Trophoblast cell (in vitro differentiated cells and primary cell): Measurements from ENCODE around the gene EDAR.

Source experiments
- DNase-seq, 2 donors: peaks; one replicate each; pipeline ENCODE4 v3.0.0-alpha.2; 2016
- H2AFZ ChIP-seq: 2 replicates; pipeline ENCODE4 v1.6.1; 2013; ENCODE audit warnings: low read length, moderate library complexity, mild to moderate bottlenecking; ENCODE audit not compliant: insufficient read depth, poor library complexity
- H2AK5ac ChIP-seq: 2 replicates; pipeline ENCODE4 v1.6.1; 2013; ENCODE audit warnings: mild to moderate bottlenecking, low read length
- H2BK120ac ChIP-seq: 2 replicates; pipeline ENCODE4 v1.6.1; 2013; ENCODE audit warnings: low read length, mild to moderate bottlenecking, moderate library complexity; ENCODE audit not compliant: insufficient read depth, poor library complexity
- H2BK12ac ChIP-seq: 2 replicates; pipeline ENCODE4 v1.6.1; 2013; ENCODE audit warnings: mild to moderate bottlenecking, low read length, moderate library complexity
- H2BK5ac ChIP-seq: 2 replicates; pipeline ENCODE4 v1.6.1; 2013; ENCODE audit warnings: low read length, low read depth, moderate library complexity, mild to moderate bottlenecking; ENCODE audit not compliant: poor library complexity
- H3K14ac ChIP-seq: 2 replicates; pipeline ENCODE4 v1.6.1; 2013; ENCODE audit warnings: mild to moderate bottlenecking, low read length
- H3K18ac ChIP-seq: 2 replicates; pipeline ENCODE4 v1.6.1; 2013; ENCODE audit warnings: mild to moderate bottlenecking, low read length
- H3K23ac ChIP-seq: 2 replicates; pipeline ENCODE4 v1.6.1; 2013; ENCODE audit warnings: low read length
- H3K27ac ChIP-seq: 2 replicates; pipeline ENCODE4 v1.5.1; 2013; ENCODE audit warnings: low read depth, mild to moderate bottlenecking, inconsistent platforms, low read length, moderate library complexity
- H3K27me3 ChIP-seq: 2 replicates; pipeline ENCODE4 v1.6.1; 2013; ENCODE audit warnings: inconsistent platforms, mild to moderate bottlenecking, low read length, moderate library complexity; ENCODE audit not compliant: insufficient read depth
- H3K36me3 ChIP-seq, 2 experiments: 1 replicate in 1 of 2; 2 replicates in 1 of 2; pipeline ENCODE4 v1.6.1; 2013; ENCODE audit warnings: low read length in 2 of 2, mild to moderate bottlenecking in 2 of 2, moderate library complexity in 1 of 2; ENCODE audit not compliant: insufficient read depth in 2 of 2, control insufficient read depth in 1 of 2
- H3K4ac ChIP-seq: 2 replicates; pipeline ENCODE4 v1.6.1; 2013; ENCODE audit warnings: low read depth, mild to moderate bottlenecking, low read length, moderate library complexity
- H3K4me1 ChIP-seq, 2 experiments: 1 replicate in 1 of 2; 2 replicates in 1 of 2; pipeline ENCODE4 v1.6.1; 2013; ENCODE audit warnings: low read length in 2 of 2, mild to moderate bottlenecking in 2 of 2, moderate library complexity in 1 of 2; ENCODE audit not compliant: insufficient read depth in 2 of 2, control insufficient read depth in 1 of 2
- H3K4me2 ChIP-seq: 2 replicates; pipeline ENCODE4 v1.6.1; 2013; ENCODE audit warnings: inconsistent platforms, mild to moderate bottlenecking, low read length, moderate library complexity
- H3K4me3 ChIP-seq: 2 replicates; pipeline ENCODE4 v1.5.1; 2013; ENCODE audit warnings: mild to moderate bottlenecking, low read depth, low read length, inconsistent platforms
- H3K79me1 ChIP-seq: one replicate; pipeline ENCODE4 v1.6.1; 2013; ENCODE audit warnings: low read length
- H3K79me2 ChIP-seq: 2 replicates; pipeline ENCODE4 v1.6.1; 2013; ENCODE audit warnings: low read length, mild to moderate bottlenecking; ENCODE audit not compliant: control insufficient read depth, insufficient read depth, poor library complexity
- H3K9ac ChIP-seq: 2 replicates; pipeline ENCODE4 v1.6.1; 2013; ENCODE audit warnings: mild to moderate bottlenecking, low read length
- H3K9me3 ChIP-seq: 2 replicates; pipeline ENCODE4 v1.6.1; 2013; ENCODE audit warnings: low read depth, mild to moderate bottlenecking, control low read depth, inconsistent platforms, low read length; ENCODE audit not compliant: insufficient read depth
- H4K12ac ChIP-seq: 2 replicates; pipeline ENCODE4 v1.6.1; 2013; ENCODE audit warnings: low read depth, mild to moderate bottlenecking, low read length, moderate library complexity
- H4K8ac ChIP-seq: 2 replicates; pipeline ENCODE4 v1.6.1; 2013; ENCODE audit warnings: low read depth, mild to moderate bottlenecking, low read length, moderate library complexity
- H4K91ac ChIP-seq: one replicate; pipeline ENCODE4 v1.6.1; 2013; ENCODE audit warnings: low read depth, mild to moderate bottlenecking, low read length, moderate library complexity
- WGBS: extraction: QIAGEN DNeasy Blood & Tissue Kit; methylation state at CpG from one replicate; pipeline ENCODE4 v1.1.7; 2013; ENCODE audit warnings: missing lambda C conversion rate; ENCODE audit not compliant: insufficient read length, insufficient coverage; ENCODE audit errors: extremely low coverage; 5-methylcytosine and 5-hydroxymethylcytosine counted together

EDAR gene

DNA sequence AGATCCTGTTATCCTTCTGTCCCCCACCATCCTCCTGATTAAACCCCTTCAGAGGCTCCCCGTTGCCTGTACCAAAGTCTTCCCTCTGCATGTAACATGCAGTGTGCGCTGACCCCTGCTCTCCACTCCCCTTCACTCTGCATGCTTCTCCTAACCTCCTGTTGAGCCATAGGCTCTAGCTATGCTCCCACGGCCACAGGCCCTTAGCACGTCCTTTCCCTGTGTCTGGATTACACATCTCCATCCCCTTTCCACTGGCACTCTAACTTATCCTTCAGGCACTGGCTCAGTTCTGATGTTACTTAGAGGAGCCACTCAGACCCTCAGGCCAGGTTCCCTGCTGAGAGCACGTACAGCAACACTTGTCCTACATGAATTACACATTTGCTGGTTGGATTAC is 29.4 kb upstream of the EDAR start:
- DNase-seq: no peak
- no peak overlapping the region for H3K4ac ChIP-seq

DNA sequence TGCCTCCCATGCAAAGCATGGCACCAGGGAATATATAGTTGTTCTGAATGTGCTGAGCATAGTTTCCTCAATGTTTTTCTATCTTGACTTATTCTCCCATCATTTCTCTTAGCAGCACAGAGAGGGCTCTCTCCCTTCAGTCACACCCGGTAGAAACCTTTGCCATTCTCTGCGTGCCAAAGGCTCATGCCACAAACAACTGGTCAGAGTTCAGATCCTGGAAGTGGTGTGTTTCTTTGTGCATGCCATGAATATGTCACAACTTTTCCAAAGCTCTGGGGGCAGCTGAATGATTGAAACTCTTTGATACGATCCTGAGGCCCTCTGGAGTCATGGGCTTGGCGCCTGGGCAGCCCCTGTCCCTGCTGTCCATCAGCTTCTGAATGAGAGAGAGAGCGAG is 28.0 kb upstream of the EDAR start:
- Histone ChIP-seq H2AFZ (no peak overlapping the region), H2BK5ac (no peak overlapping the region), H3K4me1 (no peaks in the 10 kb centered on the region), H4K91ac (no peak overlapping the region), H3K79me1 (no peaks in the 10 kb centered on the region), H3K23ac (no peak overlapping the region), H3K4me2 (no peak overlapping the region), H2BK12ac (no peak overlapping the region), H3K4me3 (no peak overlapping the region), H4K12ac (no peak overlapping the region), H4K8ac (no peak overlapping the region), H3K27me3 (peaks cover 3% of the 10 kb centered on the region), H2BK120ac (no peak overlapping the region), H3K79me2 (no peaks in the 10 kb centered on the region), H3K4ac (no peak overlapping the region), H3K27ac (no peak overlapping the region), H2AK5ac (no peak overlapping the region), H3K18ac (no peak overlapping the region), H3K36me3 (peaks cover 0 to 2% of the 10 kb centered on the region in 2 experiments), H3K14ac (no peak overlapping the region), H3K9ac (no peak overlapping the region), H3K9me3 (peaks cover under 1% of the 10 kb centered on the region)
- peak in 1 of 2 donors; percentile 20 for DNase-seq
- no CpG with 5 or more reads among the region's 5 CpGs for WGBS

More for the DNA sequence above, 29.4 kb upstream of the EDAR start:
- Histone ChIP-seq H3K27me3 (peaks cover 3% of the 10 kb centered on the region), H4K12ac (no peak overlapping the region), H2BK120ac (no peak overlapping the region), H2BK5ac (no peak overlapping the region), H2BK12ac (no peak overlapping the region), H3K9me3 (peaks cover 2% of the 10 kb centered on the region), H3K36me3 (peaks cover 0 to 2% of the 10 kb centered on the region in 2 experiments), H3K4me1 (no peaks in the 10 kb centered on the region), H2AFZ (no peak overlapping the region), H3K4me2 (no peak overlapping the region), H3K4me3 (no peak overlapping the region), H2AK5ac (no peak overlapping the region), H3K79me1 (no peaks in the 10 kb centered on the region), H3K9ac (peak overlapping the region; percentile 41), H4K91ac (no peak overlapping the region), H3K27ac (no peak overlapping the region), H3K23ac (no peak overlapping the region), H3K18ac (no peak overlapping the region), H3K79me2 (no peaks in the 10 kb centered on the region), H3K14ac (no peak overlapping the region), H4K8ac (no peak overlapping the region)
- WGBS: no CpG with 5 or more reads among the region's 5 CpGs

DNA sequence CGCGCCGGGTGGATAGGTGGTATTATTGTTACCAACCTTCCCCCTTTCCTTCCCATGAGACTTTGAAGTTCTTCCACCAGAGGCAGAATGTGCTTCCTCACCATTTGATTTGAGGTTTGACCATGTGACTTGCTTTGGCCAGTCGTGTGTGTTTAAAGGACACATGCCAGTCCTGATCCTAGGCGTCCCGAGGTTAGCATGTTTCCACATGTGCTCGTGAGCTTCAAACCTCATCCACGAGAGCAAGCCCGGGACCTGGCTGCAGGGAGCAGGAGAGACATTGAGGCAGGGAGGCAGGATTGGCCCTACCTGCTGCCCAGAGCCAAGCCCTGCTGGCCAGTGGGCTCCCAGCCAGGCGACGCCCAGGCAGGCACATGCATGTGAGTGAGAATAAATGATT is 27.4 kb upstream of the EDAR start:
- H3K14ac ChIP-seq: no peak overlapping the region
- no peak overlapping the region for H4K8ac ChIP-seq
- no peak overlapping the region for H3K9ac ChIP-seq
- H2BK5ac ChIP-seq: no peak overlapping the region
- no peak overlapping the region for H2BK12ac ChIP-seq
- H3K23ac ChIP-seq: no peak overlapping the region
- H2AK5ac ChIP-seq: no peak overlapping the region
- H3K4ac ChIP-seq: no peak overlapping the region
- no peak overlapping the region for H3K27ac ChIP-seq
- H2AFZ ChIP-seq: no peak overlapping the region
- no peaks in the 10 kb centered on the region for H3K4me1 ChIP-seq
- H4K12ac ChIP-seq: no peak overlapping the region
- H3K9me3 ChIP-seq: no peaks in the 10 kb centered on the region
- no peak overlapping the region for H2BK120ac ChIP-seq
- H3K4me3 ChIP-seq: no peak overlapping the region
- H3K79me1 ChIP-seq: no peaks in the 10 kb centered on the region
- no peak for DNase-seq
- no peaks in the 10 kb centered on the region for H3K79me2 ChIP-seq
- no CpG with 5 or more reads among the region's 11 CpGs for WGBS
- H3K36me3 ChIP-seq: peaks cover 0 to 2% of the 10 kb centered on the region in 2 experiments
- H3K4me2 ChIP-seq: no peak overlapping the region
- peaks cover 3% of the 10 kb centered on the region for H3K27me3 ChIP-seq
- H4K91ac ChIP-seq: no peak overlapping the region
- no peak overlapping the region for H3K18ac ChIP-seq

DNA sequence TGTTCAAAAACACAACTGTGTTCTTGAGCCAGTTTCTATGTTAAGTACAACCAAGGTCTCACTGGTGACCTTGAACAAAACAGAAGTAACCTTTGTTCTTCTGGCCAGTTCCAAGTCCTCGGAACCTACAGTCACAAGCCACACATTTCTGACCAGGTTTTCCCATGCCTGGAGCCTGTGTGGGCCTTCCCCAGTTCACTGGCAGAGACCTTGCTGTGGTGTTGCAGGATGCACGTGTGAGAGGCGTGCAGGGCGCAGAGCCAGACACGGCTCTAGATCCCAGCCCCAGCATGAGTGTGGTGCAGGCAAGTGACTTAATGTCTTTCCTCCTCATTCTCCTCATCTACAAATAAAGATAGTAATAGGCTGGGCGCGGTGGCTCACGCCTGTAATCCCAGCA is 25.5 kb upstream of the EDAR start:
- Histone ChIP-seq H3K9ac (no peak overlapping the region), H3K27ac (no peak overlapping the region), H4K91ac (no peak overlapping the region), H2AFZ (no peak overlapping the region), H4K12ac (no peak overlapping the region), H3K4me2 (no peak overlapping the region), H3K9me3 (no peaks in the 10 kb centered on the region), H3K4ac (no peak overlapping the region), H3K27me3 (peaks cover 3% of the 10 kb centered on the region), H4K8ac (no peak overlapping the region), H3K4me3 (no peak overlapping the region), H3K18ac (no peak overlapping the region), H3K23ac (no peak overlapping the region), H3K36me3 (peaks cover 0 to 2% of the 10 kb centered on the region in 2 experiments), H2BK12ac (no peak overlapping the region), H3K79me2 (no peaks in the 10 kb centered on the region), H2BK5ac (no peak overlapping the region), H2AK5ac (no peak overlapping the region), H2BK120ac (no peak overlapping the region), H3K4me1 (no peaks in the 10 kb centered on the region), H3K79me1 (no peaks in the 10 kb centered on the region), H3K14ac (no peak overlapping the region)
- no CpG with 5 or more reads among the region's 8 CpGs for WGBS
- no peak for DNase-seq
